Duodenal mucosa (tissue), 2 donors: ENCODE data around the gene AGAP3.

Experiments
- H3K27ac ChIP-seq: one replicate; pipeline ENCODE4 v1.7.0; 2013; ENCODE audit warnings: low read depth, low read length
- H3K27me3 ChIP-seq, 2 donors: one replicate each; pipeline ENCODE4 v1.7.0; 2013; ENCODE audit warnings: low read length in 2 of 2, control low read depth in 1 of 2; ENCODE audit not compliant: insufficient read depth in 2 of 2, control insufficient read depth in 1 of 2
- H3K36me3 ChIP-seq, 2 donors: one replicate each; pipeline ENCODE4 v1.7.0; 2013; ENCODE audit warnings: low read length in 2 of 2, control low read depth in 1 of 2; ENCODE audit not compliant: insufficient read depth in 2 of 2, control insufficient read depth in 1 of 2
- H3K4me1 ChIP-seq, 2 donors: one replicate each; pipeline ENCODE4 v1.7.0; 2013; ENCODE audit warnings: low read length in 2 of 2, control low read depth in 1 of 2; ENCODE audit not compliant: insufficient read depth in 2 of 2, control insufficient read depth in 1 of 2
- H3K4me3 ChIP-seq, 2 donors: one replicate each; pipeline ENCODE4 v1.7.0; 2013; ENCODE audit warnings: low read length in 2 of 2, low read depth in 1 of 2
- H3K9ac ChIP-seq, 2 donors: one replicate each; pipeline ENCODE4 v1.7.0; 2013; ENCODE audit warnings: low read length in 2 of 2, low read depth in 1 of 2
- H3K9me3 ChIP-seq, 2 donors: one replicate each; pipeline ENCODE4 v1.7.0; 2013; ENCODE audit warnings: low read length in 2 of 2, control low read depth in 1 of 2; ENCODE audit not compliant: control insufficient read depth in 1 of 2

The AGAP3 gene

GRCh38 chr7:151110236-151110940, 24.1 kb downstream of the AGAP3 start:
- peaks cover 0 to 3% of the 10 kb centered on the region in 2 donors for H3K36me3 ChIP-seq
- H3K9ac ChIP-seq, result peak overlapping the region in 1 of 2 donors; percentile 25
- H3K27me3 ChIP-seq, result no peaks in the 10 kb centered on the region
- peaks cover 12% of the 10 kb centered on the region in 2 donors for H3K4me1 ChIP-seq
- no peak overlapping the region for H3K27ac ChIP-seq
- H3K9me3 ChIP-seq, result no peaks in the 10 kb centered on the region
- no peak overlapping the region for H3K4me3 ChIP-seq

- H3K9ac ChIP-seq, result peak overlapping the region in 1 of 2 donors; percentile 25
- H3K4me3 ChIP-seq, result no peak overlapping the region
- peaks cover 0 to 3% of the 10 kb centered on the region in 2 donors for H3K36me3 ChIP-seq
- no peaks in the 10 kb centered on the region for H3K27me3 ChIP-seq
- peaks cover 12 to 17% of the 10 kb centered on the region in 2 donors for H3K4me1 ChIP-seq
- H3K9me3 ChIP-seq, result no peaks in the 10 kb centered on the region
- H3K27ac ChIP-seq, result no peak overlapping the region
These were observed 24.8 kb downstream of the AGAP3 start for GRCh38 chr7:151110941-151111645.

GRCh38 chr7:151113344-151114150, 27.3 kb downstream of the AGAP3 start:
- Histone ChIP-seq H3K27ac (no peak overlapping the region), H3K4me1 (peaks cover 12 to 21% of the 10 kb centered on the region in 2 donors), H3K36me3 (peaks cover 7 to 14% of the 10 kb centered on the region in 2 donors), H3K9me3 (no peaks in the 10 kb centered on the region), H3K4me3 (no peak overlapping the region), H3K9ac (no peak overlapping the region), H3K27me3 (no peaks in the 10 kb centered on the region)

GRCh38 chr7:151114151-151115090, 28.1 kb downstream of the AGAP3 start:
- Histone ChIP-seq H3K4me3 (no peak overlapping the region), H3K9ac (no peak overlapping the region), H3K27ac (no peak overlapping the region)

GRCh38 chr7:151115121-151115835, 29.0 kb downstream of the AGAP3 start:
- no peak overlapping the region for H3K9ac ChIP-seq
- no peaks in the 10 kb centered on the region for H3K27me3 ChIP-seq
- H3K36me3 ChIP-seq, result peaks cover 11 to 32% of the 10 kb centered on the region in 2 donors
- H3K4me1 ChIP-seq, result peaks cover 10 to 21% of the 10 kb centered on the region in 2 donors
- H3K27ac ChIP-seq, result no peak overlapping the region
- no peak overlapping the region for H3K4me3 ChIP-seq
- no peaks in the 10 kb centered on the region for H3K9me3 ChIP-seq

More at GRCh38 chr7:151114151-151115090, 28.1 kb downstream of the AGAP3 start:
- Histone ChIP-seq H3K4me1 (peaks cover 12 to 21% of the 10 kb centered on the region in 2 donors), H3K36me3 (peaks cover 7 to 23% of the 10 kb centered on the region in 2 donors), H3K9me3 (no peaks in the 10 kb centered on the region), H3K27me3 (no peaks in the 10 kb centered on the region)

GRCh38 chr7:151115836-151116418, 29.7 kb downstream of the AGAP3 start:
- Histone ChIP-seq H3K4me3 (no peak overlapping the region), H3K9ac (no peak overlapping the region), H3K36me3 (peaks cover 13 to 38% of the 10 kb centered on the region in 2 donors), H3K27me3 (no peaks in the 10 kb centered on the region), H3K4me1 (peaks cover 3 to 17% of the 10 kb centered on the region in 2 donors), H3K9me3 (no peaks in the 10 kb centered on the region), H3K27ac (no peak overlapping the region)

GRCh38 chr7:151116603-151117440, 30.5 kb downstream of the AGAP3 start:
- no peak overlapping the region for H3K27ac ChIP-seq
- H3K4me3 ChIP-seq, result no peak overlapping the region
- peaks cover 0 to 13% of the 10 kb centered on the region in 2 donors for H3K4me1 ChIP-seq
- H3K36me3 ChIP-seq, result peaks cover 13 to 47% of the 10 kb centered on the region in 2 donors
- H3K9me3 ChIP-seq, result no peaks in the 10 kb centered on the region
- H3K27me3 ChIP-seq, result no peaks in the 10 kb centered on the region
- H3K9ac ChIP-seq, result no peak overlapping the region

GRCh38 chr7:151117565-151117964, 31.3 kb downstream of the AGAP3 start:
- Histone ChIP-seq H3K27ac (no peak overlapping the region), H3K4me3 (no peak overlapping the region), H3K9ac (no peak overlapping the region), H3K36me3 (peaks cover 13 to 48% of the 10 kb centered on the region in 2 donors), H3K27me3 (no peaks in the 10 kb centered on the region), H3K9me3 (no peaks in the 10 kb centered on the region), H3K4me1 (peaks cover 0 to 13% of the 10 kb centered on the region in 2 donors)
